ENCODE data around the gene KRTCAP2. TPM values are rescaled to one million over a fixed set of nuclear protein-coding genes. Genes with fewer than 3 reads are reported as not detected.

KRTCAP2 gene
- total and polyA plus RNA-seq, 4 donors: 49.8 to 224 (median 99.8) TPM

DNA sequence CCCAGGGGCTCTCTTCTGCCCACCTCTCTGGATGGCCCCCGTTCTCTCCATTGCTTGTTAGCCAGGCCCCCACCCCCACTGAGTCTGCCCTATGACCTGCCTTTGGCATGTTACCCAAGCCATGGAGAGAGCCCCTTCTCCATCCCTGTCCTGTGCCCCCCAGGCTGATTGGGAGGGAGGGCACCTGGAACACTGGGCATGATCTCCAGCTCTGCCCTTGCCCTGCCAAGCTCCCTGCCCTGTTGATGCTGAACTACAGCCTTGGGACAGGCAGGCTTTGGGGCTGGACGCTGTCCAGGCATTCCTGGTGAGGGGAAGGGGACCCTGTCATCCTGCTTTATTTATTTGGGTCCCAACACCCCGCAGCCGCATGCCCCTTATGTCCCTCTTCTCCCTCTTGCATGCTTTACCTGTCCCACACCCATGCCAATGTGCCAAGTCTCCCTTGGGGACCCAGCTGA lies 11.3 kb upstream of the KRTCAP2 start:
- Histone ChIP-seq H3K27ac (ENCODE audit: low read depth in 1 of 2, low read length in 2 of 2) (no peak overlapping the region), H3K27me3 (ENCODE audit: control insufficient read depth in 4 of 4, insufficient read depth in 4 of 4, low read length in 3 of 4) (no peaks in the 10 kb centered on the region), H3K4me1 (ENCODE audit: control insufficient read depth in 4 of 4, insufficient read depth in 4 of 4, low read length in 3 of 4) (peaks cover 0 to 4% (median 0%) of the 10 kb centered on the region in 4 donors), H3K4me3 (ENCODE audit: low read depth in 1 of 3, low read length in 3 of 3) (no peak overlapping the region), H3K36me3 (ENCODE audit: control insufficient read depth in 4 of 4, insufficient read depth in 3 of 4, low read depth in 1 of 4, low read length in 3 of 4) (no peaks in the 10 kb centered on the region), H3K9me3 (ENCODE audit: control insufficient read depth in 4 of 4, low read length in 3 of 4) (no peaks in the 10 kb centered on the region), H3K9ac (ENCODE audit: low read depth in 1 of 2, low read length in 2 of 2) (no peak overlapping the region)
- no peak for DNase-seq (ENCODE audit: low spot score)
- TF ChIP-seq RAD21 (IDR thresholded peaks at IDR 0.05): no peak
- TF ChIP-seq GABPA (IDR thresholded peaks at IDR 0.05 in 1 of 2, conservative IDR thresholded peaks at IDR 0.05 in 1 of 2): no peak
- TF ChIP-seq, protein P1, sequence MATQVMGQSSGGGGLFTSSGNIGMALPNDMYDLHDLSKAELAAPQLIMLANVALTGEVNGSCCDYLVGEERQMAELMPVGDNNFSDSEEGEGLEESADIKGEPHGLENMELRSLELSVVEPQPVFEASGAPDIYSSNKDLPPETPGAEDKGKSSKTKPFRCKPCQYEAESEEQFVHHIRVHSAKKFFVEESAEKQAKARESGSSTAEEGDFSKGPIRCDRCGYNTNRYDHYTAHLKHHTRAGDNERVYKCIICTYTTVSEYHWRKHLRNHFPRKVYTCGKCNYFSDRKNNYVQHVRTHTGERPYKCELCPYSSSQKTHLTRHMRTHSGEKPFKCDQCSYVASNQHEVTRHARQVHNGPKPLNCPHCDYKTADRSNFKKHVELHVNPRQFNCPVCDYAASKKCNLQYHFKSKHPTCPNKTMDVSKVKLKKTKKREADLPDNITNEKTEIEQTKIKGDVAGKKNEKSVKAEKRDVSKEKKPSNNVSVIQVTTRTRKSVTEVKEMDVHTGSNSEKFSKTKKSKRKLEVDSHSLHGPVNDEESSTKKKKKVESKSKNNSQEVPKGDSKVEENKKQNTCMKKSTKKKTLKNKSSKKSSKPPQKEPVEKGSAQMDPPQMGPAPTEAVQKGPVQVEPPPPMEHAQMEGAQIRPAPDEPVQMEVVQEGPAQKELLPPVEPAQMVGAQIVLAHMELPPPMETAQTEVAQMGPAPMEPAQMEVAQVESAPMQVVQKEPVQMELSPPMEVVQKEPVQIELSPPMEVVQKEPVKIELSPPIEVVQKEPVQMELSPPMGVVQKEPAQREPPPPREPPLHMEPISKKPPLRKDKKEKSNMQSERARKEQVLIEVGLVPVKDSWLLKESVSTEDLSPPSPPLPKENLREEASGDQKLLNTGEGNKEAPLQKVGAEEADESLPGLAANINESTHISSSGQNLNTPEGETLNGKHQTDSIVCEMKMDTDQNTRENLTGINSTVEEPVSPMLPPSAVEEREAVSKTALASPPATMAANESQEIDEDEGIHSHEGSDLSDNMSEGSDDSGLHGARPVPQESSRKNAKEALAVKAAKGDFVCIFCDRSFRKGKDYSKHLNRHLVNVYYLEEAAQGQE (IDR thresholded peaks at IDR 0.05): no peak
- TF ChIP-seq SP1 (IDR thresholded peaks at IDR 0.05): no peak
- TF ChIP-seq NR2F2 (IDR thresholded peaks at IDR 0.05): no peak
- WGBS: 92% methylated on average over 4 of the region's 4 CpGs

DNA sequence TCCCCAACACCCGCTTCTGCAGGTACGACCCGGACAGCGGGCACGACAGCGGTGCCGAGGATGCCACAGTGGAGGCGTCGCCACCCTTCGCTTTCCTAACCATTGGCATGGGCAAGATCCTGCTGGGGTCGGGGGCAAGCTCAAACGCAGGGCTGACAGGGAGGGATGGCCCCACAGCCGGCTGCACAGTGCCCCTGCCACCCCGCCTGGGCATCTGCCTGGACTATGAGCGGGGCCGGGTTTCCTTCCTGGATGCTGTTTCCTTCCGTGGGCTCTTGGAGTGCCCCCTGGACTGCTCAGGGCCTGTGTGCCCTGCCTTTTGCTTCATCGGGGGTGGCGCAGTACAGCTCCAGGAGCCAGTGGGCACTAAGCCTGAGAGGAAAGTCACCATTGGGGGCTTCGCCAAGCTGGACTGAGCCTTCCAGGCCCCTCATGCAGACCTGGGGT lies 10.7 kb upstream of the KRTCAP2 start:
- Histone ChIP-seq H3K4me1 (ENCODE audit: control insufficient read depth in 4 of 4, insufficient read depth in 4 of 4, low read length in 3 of 4) (peaks cover 0 to 4% (median 0%) of the 10 kb centered on the region in 4 donors), H3K4me3 (ENCODE audit: low read depth in 1 of 3, low read length in 3 of 3) (no peak overlapping the region), H3K9ac (ENCODE audit: low read depth in 1 of 2, low read length in 2 of 2) (no peak overlapping the region), H3K9me3 (ENCODE audit: control insufficient read depth in 4 of 4, low read length in 3 of 4) (no peaks in the 10 kb centered on the region), H3K27me3 (ENCODE audit: control insufficient read depth in 4 of 4, insufficient read depth in 4 of 4, low read length in 3 of 4) (no peaks in the 10 kb centered on the region), H3K27ac (ENCODE audit: low read depth in 1 of 2, low read length in 2 of 2) (no peak overlapping the region), H3K36me3 (ENCODE audit: control insufficient read depth in 4 of 4, insufficient read depth in 3 of 4, low read depth in 1 of 4, low read length in 3 of 4) (no peaks in the 10 kb centered on the region)
- no peak for DNase-seq (ENCODE audit: low spot score)
- no peak for TF ChIP-seq HNF4A (conservative IDR thresholded peaks at IDR 0.05)
- TF ChIP-seq SP1 (IDR thresholded peaks at IDR 0.05): no peak
- TF ChIP-seq TAF1 (conservative IDR thresholded peaks at IDR 0.05): no peak
- TF ChIP-seq FOXA1 (IDR thresholded peaks at IDR 0.05): no peak
- 88% methylated on average over 20 of the region's 20 CpGs for WGBS

DNA sequence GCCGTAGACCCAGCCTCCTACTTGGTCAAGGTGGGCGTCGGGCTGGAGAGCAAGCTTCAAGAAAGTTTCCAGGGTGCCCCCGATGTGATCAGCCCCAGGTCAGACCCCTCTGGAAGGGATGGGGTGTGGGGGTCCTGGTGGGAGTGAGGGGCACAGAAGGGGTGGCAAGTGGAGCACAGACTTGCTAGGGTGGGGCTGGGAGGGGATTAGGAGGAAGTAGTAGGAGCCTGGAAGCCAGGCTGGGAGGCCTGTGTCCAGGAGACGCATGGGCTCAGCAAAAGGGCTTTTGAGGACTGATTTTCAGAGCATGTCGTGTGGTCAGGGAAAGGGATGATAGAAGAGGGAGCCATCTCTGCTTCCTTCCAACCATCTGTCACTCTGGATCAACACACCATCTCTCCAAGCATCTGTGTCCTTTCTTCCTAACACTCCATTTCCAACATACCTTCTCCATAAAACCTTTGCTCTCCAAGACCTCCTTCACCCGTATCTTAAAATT lies 9.0 kb upstream of the KRTCAP2 start:
- Histone ChIP-seq H3K9ac (ENCODE audit: low read depth in 1 of 2, low read length in 2 of 2) (no peak overlapping the region), H3K27ac (ENCODE audit: low read depth in 1 of 2, low read length in 2 of 2) (no peak overlapping the region), H3K36me3 (ENCODE audit: control insufficient read depth in 4 of 4, insufficient read depth in 3 of 4, low read depth in 1 of 4, low read length in 3 of 4) (no peaks in the 10 kb centered on the region), H3K27me3 (ENCODE audit: control insufficient read depth in 4 of 4, insufficient read depth in 4 of 4, low read length in 3 of 4) (no peaks in the 10 kb centered on the region), H3K4me1 (ENCODE audit: control insufficient read depth in 4 of 4, insufficient read depth in 4 of 4, low read length in 3 of 4) (peaks cover 0 to 4% (median 0%) of the 10 kb centered on the region in 4 donors), H3K4me3 (ENCODE audit: low read depth in 1 of 3, low read length in 3 of 3) (no peak overlapping the region), H3K9me3 (ENCODE audit: control insufficient read depth in 4 of 4, low read length in 3 of 4) (no peaks in the 10 kb centered on the region)
- no peak for DNase-seq (ENCODE audit: low spot score)
- TF ChIP-seq EGR1 (IDR thresholded peaks at IDR 0.05; ENCODE audit: low read depth in 2 of 2) (no peak), RXRA (IDR thresholded peaks at IDR 0.05) (no peak), NR2F2 (IDR thresholded peaks at IDR 0.05) (no peak), HNF4A (conservative IDR thresholded peaks at IDR 0.05) (no peak), RAD21 (IDR thresholded peaks at IDR 0.05) (no peak), YY1 (IDR thresholded peaks at IDR 0.05) (no peak), SP1 (IDR thresholded peaks at IDR 0.05) (no peak), FOXA1 (IDR thresholded peaks at IDR 0.05) (no peak), GABPA (IDR thresholded peaks at IDR 0.05 in 1 of 2, conservative IDR thresholded peaks at IDR 0.05 in 1 of 2) (no peak)
- TF ChIP-seq, protein P2, sequence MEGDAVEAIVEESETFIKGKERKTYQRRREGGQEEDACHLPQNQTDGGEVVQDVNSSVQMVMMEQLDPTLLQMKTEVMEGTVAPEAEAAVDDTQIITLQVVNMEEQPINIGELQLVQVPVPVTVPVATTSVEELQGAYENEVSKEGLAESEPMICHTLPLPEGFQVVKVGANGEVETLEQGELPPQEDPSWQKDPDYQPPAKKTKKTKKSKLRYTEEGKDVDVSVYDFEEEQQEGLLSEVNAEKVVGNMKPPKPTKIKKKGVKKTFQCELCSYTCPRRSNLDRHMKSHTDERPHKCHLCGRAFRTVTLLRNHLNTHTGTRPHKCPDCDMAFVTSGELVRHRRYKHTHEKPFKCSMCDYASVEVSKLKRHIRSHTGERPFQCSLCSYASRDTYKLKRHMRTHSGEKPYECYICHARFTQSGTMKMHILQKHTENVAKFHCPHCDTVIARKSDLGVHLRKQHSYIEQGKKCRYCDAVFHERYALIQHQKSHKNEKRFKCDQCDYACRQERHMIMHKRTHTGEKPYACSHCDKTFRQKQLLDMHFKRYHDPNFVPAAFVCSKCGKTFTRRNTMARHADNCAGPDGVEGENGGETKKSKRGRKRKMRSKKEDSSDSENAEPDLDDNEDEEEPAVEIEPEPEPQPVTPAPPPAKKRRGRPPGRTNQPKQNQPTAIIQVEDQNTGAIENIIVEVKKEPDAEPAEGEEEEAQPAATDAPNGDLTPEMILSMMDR (IDR thresholded peaks at IDR 0.05; ENCODE audit: low read depth, low read length, missing input control): no peak
- TF ChIP-seq, protein P3, sequence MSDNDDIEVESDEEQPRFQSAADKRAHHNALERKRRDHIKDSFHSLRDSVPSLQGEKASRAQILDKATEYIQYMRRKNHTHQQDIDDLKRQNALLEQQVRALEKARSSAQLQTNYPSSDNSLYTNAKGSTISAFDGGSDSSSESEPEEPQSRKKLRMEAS (IDR thresholded peaks at IDR 0.05): no peak
- 86% methylated on average over 7 of the region's 7 CpGs for WGBS
